Skeletal muscle cell (primary cell): ENCODE measurements around the gene METTL6.
"Not testable (repeated sequence)": the region's sequence is repeated elsewhere in the genome, so short reads cannot be mapped to it uniquely, and the experiment has no call there.

ENCODE experiments used
- DNase-seq: peaks from one replicate; pipeline ENCODE4 v3.0.0-alpha.2; 2010; ENCODE audit warnings: low read depth
- H3K4me3 ChIP-seq: 2 replicates; pipeline ENCODE4 v1.5.1; 2011; ENCODE audit warnings: low read depth, mild to moderate bottlenecking, control low read depth, low read length, moderate library complexity

Gene METTL6

GRCh38 chr3:15451216-15452113 lies 24.1 kb upstream of the METTL6 start:
- no peak for DNase-seq
- no peak overlapping the region for H3K4me3 ChIP-seq

- no peak for DNase-seq
- H3K4me3 ChIP-seq, result no peak overlapping the region
Measured at GRCh38 chr3:15450438-15451215, 23.3 kb upstream of the METTL6 start.

GRCh38 chr3:15449489-15450224 lies 22.3 kb upstream of the METTL6 start:
- no peak for DNase-seq
- no peak overlapping the region for H3K4me3 ChIP-seq

DNA sequence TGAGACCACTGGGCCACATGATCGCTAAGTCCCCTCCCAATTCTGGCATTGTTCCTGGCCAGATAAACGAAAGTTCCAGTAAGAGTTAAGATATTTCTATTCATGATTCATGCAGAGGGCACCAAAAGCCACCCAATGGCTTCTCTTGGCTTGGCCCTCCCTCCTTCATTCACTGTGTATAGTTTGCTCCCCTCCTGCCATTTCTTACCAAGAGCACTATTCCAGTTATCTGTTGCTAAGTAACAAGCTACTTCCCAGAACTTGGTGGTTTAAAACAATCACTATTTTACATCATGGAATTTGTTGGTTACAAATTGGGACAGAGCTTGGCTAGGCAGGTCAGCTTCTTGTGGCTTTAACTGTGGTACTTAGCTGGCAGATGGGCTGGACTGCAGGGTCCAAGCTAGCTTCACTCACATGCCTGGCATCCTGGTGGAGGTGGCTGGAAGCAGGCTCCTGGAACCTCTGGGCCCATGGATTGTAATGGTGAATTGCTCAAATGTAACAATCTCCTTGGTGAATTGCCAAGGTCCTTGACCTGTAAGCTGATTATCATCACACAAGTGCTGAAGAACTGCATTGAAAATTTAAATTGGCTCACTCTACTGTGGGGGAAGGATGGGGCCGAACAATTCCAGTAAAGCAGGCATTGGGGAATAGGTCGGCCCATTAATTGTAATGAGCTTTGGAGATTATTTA lies 16.6 kb upstream of the METTL6 start:
- H3K4me3 ChIP-seq, result no peak overlapping the region
- no peak for DNase-seq

DNA sequence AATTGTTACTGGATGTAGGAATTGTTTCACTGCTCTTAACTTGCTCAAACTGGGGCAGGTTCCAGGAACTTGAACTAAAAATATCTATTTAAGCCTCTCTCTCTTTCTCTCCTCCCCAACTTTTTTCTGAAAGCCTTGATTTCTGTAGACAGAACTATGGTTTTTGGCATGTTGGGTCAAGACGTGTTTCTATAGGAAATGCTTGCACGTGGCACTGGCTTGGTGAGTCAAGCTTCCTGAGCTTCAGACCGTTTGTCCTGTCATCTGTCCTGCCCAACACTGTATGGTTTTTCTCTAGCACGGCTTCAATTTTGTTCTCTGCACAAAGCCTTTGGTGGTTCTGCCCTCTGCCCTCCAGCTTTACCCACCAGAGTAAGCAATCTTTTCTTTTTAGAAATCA lies 13.5 kb upstream of the METTL6 start:
- no peak overlapping the region for H3K4me3 ChIP-seq
- no peak for DNase-seq

DNA sequence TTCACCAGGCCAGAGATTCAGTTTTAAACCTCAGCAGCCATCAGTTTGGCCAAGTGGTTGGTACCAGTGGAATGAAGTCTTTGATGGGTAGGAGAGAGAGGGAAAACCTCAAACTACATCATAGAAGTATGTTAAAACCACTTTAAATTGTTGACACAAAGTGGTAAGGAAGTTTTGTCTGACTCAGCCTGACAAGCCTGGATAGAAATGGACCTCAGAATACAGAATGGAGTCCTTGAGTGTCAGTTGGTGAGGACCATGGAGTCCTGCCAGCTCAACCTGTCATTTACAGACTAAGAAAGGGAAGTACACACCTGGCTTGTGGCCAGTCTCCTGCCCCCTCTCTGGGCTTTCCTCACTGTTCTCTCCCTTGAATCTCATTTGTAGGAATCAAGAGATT lies 12.1 kb upstream of the METTL6 start:
- no peak overlapping the region for H3K4me3 ChIP-seq
- no peak for DNase-seq

DNA sequence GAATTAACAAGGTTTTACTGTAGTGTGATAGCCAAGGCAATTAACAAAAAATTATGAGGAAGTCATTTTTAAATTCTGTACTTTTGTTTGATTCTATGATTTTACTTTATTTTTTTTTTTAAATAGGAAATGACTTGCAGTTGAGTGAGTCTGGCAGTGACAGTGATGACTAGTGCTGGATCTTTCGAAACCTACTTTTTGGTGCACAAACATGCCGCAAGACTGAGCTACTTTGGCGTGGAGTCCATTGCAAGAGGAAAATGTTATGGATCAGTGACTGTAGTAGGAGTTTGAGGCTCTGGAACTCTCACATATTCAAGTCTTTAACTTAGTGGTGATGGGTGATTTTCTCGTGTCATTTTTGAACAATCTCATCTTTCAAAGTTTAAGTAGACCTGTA lies 11.6 kb upstream of the METTL6 start:
- H3K4me3 ChIP-seq, result no peak overlapping the region
- peak; percentile 37 for DNase-seq

- no peak overlapping the region for H3K4me3 ChIP-seq
- no peak for DNase-seq
Measured at GRCh38 chr3:15436246-15436645, 8.9 kb upstream of the METTL6 start.

DNA sequence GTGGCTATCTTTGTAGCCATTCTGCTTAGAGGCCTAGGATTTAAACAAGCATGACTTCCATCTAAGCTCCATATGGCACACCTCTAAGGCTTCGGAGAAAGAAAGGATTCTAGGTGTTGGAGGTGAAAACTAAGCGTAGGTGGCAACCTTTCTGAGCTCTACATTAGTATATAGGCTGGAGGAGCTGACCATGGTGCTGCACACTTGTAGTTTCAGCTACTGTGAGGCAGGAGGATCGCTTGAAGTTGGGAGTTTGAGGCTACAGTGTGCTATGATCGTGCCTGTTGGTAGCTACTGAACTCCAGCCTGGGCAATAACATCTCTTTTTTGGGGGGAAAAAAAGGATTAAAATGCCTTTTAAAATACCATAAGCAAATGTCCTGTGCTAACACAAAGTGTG lies 7.4 kb upstream of the METTL6 start:
- no peak for DNase-seq
- no peak overlapping the region for H3K4me3 ChIP-seq

DNA sequence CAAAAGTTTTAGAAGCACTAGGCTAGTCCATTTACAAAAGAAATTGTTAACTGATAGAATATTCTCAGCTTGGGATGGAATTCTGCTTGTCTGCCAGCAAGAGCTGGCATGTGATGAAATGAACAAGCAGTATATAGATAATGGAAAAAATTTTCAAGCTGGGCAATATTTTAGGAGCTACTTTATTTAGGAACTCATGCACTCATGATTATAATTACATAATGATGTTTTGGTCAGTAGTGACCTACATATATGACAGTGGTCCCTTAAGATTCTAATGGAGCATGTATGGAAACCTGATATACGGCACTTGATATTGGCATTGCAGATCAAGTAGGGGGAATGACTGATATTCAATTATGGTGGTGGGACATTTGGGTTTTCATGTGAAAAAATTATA lies 6.2 kb upstream of the METTL6 start:
- DNase-seq, result no peak

GRCh38 chr3:15431256-15431837 lies 4.0 kb upstream of the METTL6 start:
- DNase-seq, result no peak
- no peak overlapping the region for H3K4me3 ChIP-seq

More for the DNA sequence above, 6.2 kb upstream of the METTL6 start:
- no peak overlapping the region for H3K4me3 ChIP-seq

GRCh38 chr3:15430624-15431023 lies 3.3 kb upstream of the METTL6 start:
- H3K4me3 ChIP-seq, result no peak overlapping the region
- DNase-seq, result no peak

GRCh38 chr3:15429080-15429479 lies 1.7 kb upstream of the METTL6 start:
- no peak for DNase-seq
- peak overlapping the region; percentile 86 for H3K4me3 ChIP-seq

DNA sequence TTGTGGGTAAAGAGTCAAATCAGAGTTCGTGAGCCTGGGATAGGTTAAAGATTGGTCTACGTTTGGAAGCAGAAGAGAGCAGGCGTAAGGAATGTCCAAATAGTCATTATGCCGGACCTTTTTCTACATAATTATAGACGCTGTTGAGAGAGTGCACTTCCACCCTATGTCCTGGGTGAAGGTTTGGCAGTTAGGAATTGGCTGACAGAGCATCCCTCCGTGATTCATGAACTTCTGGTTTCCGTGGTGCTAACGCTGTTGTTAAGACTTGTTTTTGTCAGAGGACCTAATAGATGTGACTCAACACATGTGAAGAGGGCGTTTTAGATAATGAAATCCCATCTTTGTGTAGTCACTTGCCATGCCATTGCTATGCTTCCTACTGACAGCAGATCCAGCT lies 1.2 kb upstream of the METTL6 start:
- H3K4me3 ChIP-seq, result peak overlapping the region; percentile 86
- DNase-seq, result no peak

GRCh38 chr3:15427981-15428380 lies 637 bp upstream of the METTL6 start:
- no peak for DNase-seq
- H3K4me3 ChIP-seq, result peak overlapping the region; percentile 86

- peak overlapping the region; percentile 86 for H3K4me3 ChIP-seq
- no peak for DNase-seq
Measured at GRCh38 chr3:15426579-15427118, 695 bp downstream of the METTL6 start.

- no peak for DNase-seq
- no peak overlapping the region for H3K4me3 ChIP-seq
Measured at GRCh38 chr3:15420871-15421270, 6.5 kb downstream of the METTL6 start.

- not testable (repeated sequence) for H3K4me3 ChIP-seq, DNase-seq
Measured at GRCh38 chr3:15410966-15411365, 16.4 kb downstream of the METTL6 start.

- DNase-seq, result no peak
- H3K4me3 ChIP-seq, result no peak overlapping the region
Measured at GRCh38 chr3:15409774-15410173, 17.6 kb downstream of the METTL6 start.
